Measurements from ENCODE around the gene MLF1.

GRCh38 chr3:158644345-158644908, 73.4 kb downstream of the MLF1 start, which contains the start of gene GFM1:
- TF ChIP-seq POLR2A (IDR thresholded peaks at IDR 0.05; ENCODE audit: low read depth, low read length) (peak; percentile 75), POLR2AphosphoS5 (IDR thresholded peaks at IDR 0.05; ENCODE audit: low read depth, low read length) (peak; percentile 80), TAF1 (IDR thresholded peaks at IDR 0.05; ENCODE audit: low read depth, low read length) (0 out of 2 replicates have a peak, but pooled peaks have one; percentile 39), SPI1 (IDR thresholded peaks at IDR 0.05; ENCODE audit: low read depth, low read length) (peak; percentile 18; the same call in 1 of the 2 replicates), POU2F2 (IDR thresholded peaks at IDR 0.05; ENCODE audit: low read depth, low read length) (peak; percentile 66), PAX5 (IDR thresholded peaks at IDR 0.05; ENCODE audit: insufficient read depth, low read length, severe bottlenecking) (peak; percentile 73)

All from GM12891 (cell line).